HG03064 (cell line): ENCODE data around the gene SLC38A3.

ENCODE experiments used
- ATAC-seq: cut with Tn5 transposase; IDR thresholded peaks from one replicate; pipeline ENCODE4 v1.9.1; 2021; ENCODE audit warnings: low read depth; ENCODE audit not compliant: unreplicated experiment

The SLC38A3 gene

GRCh38 chr3:50204804-50205412 is at the start of gene SLC38A3:
Gene SLC38A3, plus strand, starts transcription at chr3:50205271. Its CDS starts 8,929 bp downstream, at chr3:50214200.
- no peak for ATAC-seq

DNA sequence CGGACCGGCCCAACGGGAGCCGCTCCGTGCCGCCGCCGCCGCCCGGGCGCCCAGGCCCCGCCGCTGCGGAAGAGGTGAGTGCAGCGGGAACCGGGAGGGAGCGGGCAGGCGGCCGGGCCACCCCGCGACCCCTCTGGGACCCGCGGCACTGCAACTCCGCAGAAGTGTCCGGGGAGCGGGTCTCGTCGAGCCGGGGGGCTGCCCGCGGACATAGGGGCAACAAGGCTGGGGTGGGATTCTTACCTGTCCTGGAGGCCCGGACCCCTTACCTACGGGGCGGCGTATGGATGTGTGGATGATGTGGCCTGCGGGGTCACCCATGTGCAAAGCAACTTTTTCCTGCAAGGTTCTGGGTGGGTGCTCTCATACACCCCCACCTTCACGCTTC is 49.6 kb upstream of the SLC38A3 start:
- no peak for ATAC-seq

DNA sequence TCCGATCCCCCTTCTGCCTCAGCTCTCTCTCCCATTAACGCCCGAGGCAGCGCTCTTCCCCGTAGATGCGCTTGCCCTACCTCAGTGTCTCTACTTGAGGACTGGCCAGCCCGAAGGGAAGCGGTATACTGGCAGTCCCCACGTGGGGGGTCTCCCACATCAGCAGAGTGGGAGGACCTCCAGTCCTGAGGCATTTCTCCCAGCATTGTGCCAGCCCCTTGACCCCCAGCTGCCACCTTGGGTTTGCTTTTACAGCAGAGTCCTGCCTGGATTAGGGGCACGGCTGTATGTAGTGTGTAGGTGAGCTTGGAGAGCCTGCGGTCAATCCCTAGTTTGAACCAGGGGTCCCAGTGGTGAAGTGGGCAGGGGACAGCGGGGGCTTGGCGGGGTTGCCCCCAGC is 49.2 kb upstream of the SLC38A3 start:
- ATAC-seq: no peak

DNA sequence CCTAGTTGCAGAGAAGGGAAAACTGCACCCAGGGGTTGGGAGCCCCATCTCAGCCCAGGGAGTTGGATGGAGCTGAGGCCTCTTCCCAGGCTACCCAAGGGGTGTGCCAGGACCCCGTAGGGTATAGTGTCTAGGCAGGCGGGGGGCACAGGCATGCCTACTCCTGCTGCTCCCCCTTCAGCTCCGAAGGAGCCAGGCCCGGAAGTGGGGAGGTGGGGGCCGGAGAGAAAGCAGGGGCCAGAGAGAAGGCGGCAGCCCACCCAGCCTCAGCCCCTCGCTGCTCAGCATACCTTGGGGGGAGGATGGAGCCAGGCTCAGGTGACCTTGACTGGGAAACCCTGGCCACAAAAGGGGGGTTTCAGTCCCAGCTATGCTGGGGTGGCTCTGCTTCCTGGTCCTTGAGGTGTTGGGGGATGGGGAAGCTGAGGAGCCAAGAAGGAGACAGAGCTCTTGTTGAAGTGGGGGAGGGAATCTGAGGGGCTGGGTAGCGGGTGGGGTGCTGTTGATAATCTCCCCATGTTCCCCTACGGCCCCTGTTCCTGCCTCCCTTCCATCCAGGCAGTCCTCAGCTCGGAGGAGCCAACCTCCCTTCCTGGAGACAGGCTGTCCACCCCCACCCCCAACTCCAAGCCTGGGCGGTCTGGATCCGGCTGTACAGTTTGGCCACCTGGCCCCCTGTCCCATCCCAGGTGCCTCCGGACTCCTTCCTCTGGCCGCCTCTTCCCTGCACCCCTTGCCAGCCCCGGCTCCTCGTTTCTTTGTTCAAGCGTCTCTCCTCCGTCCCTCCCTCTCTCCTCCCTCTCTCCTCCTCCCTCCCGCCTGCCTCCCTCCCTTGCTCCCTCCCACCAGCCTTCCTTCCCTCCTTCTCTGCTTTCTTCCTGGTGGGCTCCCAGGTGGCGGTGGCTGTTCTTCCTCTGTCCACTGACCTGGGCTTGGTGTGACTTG is 48.2 kb upstream of the SLC38A3 start:
- ATAC-seq: no peak

DNA sequence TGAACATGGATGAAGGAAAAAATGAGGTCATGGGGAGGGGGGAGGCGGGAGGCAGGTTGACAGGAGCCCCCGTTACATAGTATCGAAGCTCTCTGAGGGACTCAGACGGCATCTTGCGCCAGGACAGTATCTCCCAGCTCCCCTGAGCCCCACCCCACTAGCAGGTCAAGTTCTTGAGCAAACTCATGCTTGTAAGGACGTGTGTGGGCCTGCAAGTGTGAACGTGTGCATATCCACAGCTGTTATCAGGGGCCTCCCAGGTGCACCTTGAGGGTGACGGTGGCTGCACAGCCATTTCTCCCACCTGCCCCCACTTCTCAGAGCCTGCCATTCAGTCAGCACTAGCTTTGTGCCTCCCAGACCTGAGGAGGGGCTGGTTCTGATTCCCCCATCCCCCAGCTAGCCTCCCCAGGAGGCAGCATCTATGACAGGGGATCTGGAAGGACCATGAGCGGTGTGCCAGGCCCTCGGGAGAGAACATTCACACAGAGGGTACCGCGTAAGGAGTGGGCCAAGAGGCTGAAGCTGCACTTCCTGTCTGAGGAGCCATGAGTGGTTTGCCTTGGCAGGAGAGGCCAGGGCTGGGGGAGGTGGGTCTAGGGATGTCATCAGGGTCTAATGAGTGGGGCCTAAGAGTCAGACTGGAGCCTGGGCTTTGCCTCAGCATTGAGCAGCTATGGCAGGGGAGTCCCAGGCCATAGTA is 47.1 kb upstream of the SLC38A3 start:
- no peak for ATAC-seq

DNA sequence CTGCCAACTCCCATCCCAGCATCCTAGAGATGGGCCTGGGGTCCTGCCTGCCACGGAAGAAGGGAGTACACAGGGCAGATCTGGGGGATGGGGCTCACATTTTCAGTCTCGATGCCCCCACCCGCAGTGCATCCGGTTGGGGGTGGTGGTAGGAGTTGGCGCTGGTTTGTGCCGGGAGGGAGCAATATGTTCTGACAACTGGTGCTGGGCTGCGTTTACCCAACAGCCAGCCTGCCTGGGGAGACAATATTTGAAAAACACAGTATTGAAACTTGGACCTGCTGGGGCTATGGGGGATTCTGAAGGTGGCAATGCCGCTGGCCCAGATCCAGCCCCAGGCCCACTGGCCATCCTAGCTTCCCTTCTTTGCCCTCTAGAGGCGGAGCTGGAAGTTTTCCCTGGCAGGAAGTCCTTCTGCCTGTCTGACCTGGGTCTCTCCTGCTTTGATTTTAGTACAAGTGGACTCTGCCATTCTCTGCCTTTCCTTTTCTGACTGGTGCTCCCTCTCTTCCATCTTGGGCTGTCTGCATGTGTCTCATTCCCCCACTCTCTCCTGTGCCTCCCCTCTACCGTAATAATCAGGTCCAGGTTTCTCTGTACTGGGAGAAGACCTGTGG is 46.4 kb upstream of the SLC38A3 start:
- ATAC-seq: no peak

- no peak for ATAC-seq
Measured at GRCh38 chr3:50160561-50160983, 44.5 kb upstream of the SLC38A3 start.

GRCh38 chr3:50161320-50161719 is 43.8 kb upstream of the SLC38A3 start:
- no peak for ATAC-seq

- ATAC-seq: no peak
Measured at GRCh38 chr3:50162034-50162883, 42.8 kb upstream of the SLC38A3 start.

DNA sequence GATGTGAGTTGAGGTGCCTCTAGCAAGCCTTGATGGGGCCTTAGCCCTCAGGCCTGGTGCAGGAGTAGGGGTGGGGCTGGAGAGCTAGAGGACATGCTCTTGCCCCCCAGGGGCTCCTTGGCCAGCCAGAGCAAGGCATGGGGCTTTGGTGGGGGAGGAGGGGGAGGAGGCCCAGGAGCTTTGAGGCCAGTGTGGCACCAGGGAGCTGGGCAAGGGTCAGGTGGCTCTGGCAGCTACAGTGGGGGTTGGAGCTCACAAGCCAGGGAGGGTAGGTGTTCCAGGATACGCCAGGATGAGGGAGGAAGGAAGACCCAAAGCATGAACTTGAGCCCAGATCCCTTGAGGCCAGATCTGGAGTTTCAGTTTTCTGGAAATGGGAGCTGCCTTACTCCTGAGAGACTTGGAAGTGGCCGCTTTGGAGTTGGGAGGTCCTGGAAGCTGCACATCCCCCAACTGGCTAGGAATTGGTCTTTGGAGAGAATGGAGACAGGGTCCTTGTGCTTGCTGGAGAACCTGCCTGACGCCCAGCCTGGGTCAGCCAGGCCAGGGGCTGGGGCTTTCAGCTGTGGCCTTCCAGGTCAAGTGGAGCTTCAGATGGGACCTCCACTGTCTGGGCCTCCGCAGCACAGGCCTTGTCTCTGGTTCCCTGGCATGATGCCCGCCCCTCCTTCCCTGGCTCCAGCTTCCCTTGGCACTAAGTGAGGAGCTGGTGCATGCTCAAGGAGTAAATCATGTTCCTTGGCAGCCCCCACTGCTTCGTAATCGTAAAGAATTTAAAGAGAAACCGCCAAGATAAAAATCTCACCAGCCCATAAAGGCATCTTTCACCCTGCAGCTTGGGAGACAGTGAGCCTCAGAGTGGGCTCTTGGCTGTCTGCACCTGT is 41.3 kb upstream of the SLC38A3 start:
- no peak for ATAC-seq

DNA sequence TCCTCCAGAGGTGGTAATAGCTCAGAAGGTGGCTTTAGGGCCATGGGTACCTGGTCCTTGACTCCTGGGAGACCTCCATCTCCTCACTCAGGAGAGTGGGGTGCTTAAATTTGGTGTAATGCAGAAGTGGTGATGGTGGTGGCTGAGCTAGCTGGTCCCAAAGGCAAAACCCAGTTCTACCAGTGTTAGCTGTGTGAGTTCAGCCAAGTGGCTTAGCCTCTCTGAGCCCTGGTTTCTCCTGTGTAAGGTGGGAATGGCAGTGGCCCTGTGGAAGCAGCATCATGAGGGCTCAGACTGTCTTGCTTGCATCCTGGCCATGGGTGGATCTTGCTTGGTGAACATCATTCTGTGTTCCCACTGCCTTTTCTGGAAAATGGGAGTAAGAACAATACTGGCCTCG is 40.6 kb upstream of the SLC38A3 start:
- no peak for ATAC-seq

DNA sequence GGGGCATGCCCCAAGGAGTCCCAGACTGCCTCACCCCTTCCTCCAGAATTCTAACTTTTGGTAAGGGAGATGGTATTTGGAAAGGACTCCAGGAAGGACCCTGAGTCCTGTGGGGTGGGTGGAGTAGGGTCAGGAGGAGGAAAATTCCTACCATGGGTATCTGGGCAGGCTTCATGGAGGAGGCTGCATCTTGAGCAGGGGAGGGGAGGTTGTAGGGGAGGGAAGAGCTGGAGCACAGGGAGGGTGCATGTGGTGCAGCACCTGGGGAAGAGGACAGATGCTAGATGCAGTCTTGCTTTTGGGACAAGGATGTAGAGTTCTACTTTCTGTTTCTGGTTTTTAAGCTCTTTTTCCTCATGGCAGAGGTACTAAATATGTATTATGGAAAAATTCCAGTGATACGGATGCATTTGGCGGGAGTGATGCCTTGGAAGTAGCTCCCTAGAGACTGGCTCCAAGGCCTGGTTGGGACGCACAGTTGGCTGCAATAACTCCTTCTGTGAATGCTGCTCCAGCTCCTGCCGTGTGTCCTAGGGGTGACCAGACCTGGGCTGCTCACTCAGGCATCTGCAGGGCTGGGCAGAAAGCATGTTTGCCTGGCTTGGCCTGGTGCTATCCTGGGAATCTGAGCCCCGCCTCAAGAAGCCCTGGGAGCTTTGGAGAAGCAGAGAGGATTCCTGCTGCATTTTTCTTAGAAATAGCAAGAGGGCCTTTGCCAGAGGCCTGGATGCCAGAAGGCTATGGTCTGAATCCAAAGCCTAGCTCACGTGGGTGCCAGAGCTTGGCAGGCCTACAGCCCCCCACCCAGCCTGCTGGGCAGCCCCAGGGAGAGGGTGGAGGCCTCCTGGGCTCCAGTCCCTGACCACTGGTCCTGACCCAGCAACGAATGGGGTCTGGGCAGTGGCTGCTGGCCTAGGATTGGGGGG is 39.8 kb upstream of the SLC38A3 start:
- ATAC-seq: no peak

DNA sequence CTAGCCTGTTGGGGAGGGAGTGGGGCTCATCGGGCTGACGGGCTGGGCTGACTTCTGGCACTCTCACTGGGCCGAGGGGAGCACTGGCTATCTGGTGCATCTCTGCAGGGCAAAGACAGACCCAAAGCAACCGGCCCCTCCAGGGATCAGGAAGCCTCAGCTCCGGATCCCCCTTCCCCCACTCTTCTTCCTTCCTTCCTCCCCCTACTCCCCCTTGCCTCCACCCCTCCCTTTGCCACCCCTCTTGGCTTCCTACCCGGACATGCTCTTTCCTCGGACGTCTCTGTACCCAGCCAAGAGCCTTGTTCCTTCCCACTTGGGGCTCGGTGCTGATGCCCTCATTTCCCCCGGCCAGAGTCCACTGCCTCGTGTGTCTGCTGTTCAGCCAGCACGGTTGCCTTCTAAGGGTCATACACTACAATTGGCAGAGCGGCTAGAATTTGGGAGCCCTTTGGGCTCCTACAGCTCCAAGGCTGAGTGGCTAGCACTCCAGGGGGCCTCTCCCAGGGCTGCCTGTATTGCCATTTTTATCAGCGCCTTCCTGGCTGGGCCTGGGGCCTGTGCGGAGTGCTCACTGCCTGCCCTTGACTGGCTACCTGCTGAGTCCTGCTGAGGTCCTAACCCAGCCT is 39.0 kb upstream of the SLC38A3 start:
- no peak for ATAC-seq

- ATAC-seq: no peak
Measured at GRCh38 chr3:50166620-50167019, 38.5 kb upstream of the SLC38A3 start.

DNA sequence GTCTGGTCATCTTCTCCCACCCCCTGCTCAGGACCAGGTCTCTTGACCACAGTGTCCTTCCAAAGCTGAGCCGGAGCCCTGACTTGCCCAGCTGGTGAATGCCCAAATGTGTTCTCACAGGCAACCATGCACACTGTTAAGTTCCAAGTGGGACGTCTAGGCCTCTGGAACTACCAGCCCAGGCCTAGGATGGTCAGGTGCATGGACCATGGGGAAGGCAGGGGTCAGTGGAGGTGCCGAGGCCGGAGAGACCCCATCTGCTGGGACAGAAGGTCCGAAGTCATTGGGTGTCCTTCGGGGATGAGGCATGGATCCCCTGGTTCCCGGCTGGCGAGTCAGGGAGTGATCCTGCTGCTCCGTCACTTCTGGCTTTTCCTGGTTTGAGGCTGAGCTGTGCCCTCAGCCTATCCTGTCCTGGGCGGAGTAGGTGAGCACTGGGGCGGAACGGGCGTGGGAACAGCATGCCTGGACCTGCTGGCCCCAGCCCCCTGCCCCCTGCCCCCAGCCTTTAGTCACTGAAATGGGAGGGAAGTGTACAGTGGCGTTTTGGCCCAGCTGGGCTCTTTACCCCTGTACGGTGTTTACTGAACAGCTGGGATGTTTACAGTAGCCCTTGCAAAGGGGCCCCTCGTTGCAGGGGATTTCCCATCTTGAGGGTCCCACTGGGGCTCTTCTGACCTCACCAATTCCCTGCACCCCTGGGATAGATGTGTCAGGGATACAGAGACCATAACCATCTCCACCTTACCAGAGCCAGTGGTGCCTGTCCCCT is 37.8 kb upstream of the SLC38A3 start:
- no peak for ATAC-seq

DNA sequence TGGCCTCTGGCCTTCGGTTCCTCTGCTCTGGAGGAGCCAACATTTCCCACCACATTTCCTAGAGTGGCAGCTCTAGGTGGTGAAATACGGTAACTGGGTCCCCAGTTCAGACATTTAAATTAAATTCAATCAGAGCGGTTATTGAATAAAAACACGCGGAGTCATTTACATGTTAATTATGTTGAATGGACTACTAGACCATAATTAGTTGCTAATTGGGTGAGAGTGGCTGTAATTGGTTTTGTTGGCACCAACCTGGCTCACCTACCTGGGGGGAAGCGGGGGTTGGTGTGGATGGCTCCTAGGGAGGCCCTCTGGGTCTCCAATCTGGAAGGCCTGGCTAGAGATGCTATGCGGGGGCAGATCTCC is 37.2 kb upstream of the SLC38A3 start:
- no peak for ATAC-seq

DNA sequence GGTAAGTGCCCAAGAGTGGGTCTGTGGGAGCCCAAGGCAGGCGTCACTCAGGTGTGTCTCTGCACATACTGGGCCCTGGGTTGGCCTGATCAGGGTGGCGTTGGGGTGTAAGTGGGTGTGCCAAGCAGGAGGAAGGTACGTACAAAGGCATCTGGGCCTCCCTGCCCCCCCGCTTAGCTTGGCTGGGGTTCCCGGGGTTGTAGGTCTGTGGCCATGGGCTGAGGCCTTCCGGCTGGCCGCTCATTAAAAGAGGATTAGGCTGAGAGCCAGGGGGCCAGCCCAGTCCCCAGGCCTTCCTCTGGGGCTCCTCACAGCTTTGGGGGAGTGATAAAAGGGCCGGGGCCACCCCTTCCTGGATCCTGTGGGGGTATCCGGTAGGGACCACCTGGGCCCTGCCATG is 36.7 kb upstream of the SLC38A3 start:
- no peak for ATAC-seq
